ENCODE measurements around the gene ARHGAP23. TPM values are rescaled to one million over a fixed set of nuclear protein-coding genes. Genes with fewer than 3 reads are reported as not detected.
"Not testable (repeated sequence)": the region's sequence is repeated elsewhere in the genome, so short reads cannot be mapped to it uniquely, and the experiment has no call there.

The ARHGAP23 gene
- total RNA-seq, 1 experiment from 2014 or later, result 83.5 TPM

DNA sequence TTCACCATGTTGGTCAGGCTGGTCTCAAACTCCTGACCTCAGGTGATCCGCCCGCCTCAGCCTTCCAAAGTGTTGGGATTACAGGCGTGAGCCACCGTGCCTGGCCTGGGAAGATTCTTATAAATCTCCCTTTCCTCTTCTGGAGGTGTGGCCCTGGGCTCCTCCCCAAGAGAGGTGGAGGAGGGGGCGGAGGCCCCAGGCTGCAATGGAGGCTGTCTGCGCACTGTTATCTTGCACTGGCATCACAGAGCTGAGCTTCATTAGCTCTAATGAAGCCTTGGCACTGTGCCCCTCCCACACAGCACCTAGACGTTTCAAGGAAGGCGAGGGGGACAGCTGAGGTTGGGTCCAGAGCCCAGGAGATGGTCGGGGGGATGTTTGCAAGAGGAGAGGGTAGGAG is 7.5 kb downstream of the ARHGAP23 start:
- Mint-ChIP-seq H3K4me3 (ENCODE audit: unreplicated experiment) (no peak overlapping the region), H3K36me3 (ENCODE audit: insufficient read depth, unreplicated experiment) (no peaks in the 10 kb centered on the region), H3K27ac (ENCODE audit: unreplicated experiment) (no peak overlapping the region), H3K4me1 (ENCODE audit: low read depth, unreplicated experiment) (no peaks in the 10 kb centered on the region), H3K9me3 (ENCODE audit: unreplicated experiment) (no peaks in the 10 kb centered on the region), H3K27me3 (ENCODE audit: insufficient read depth, unreplicated experiment) (no peaks in the 10 kb centered on the region)
- ChIA-PET POLR2A (no interaction called here), CTCF (interaction anchor here (0.5 kb wide), 1 partner anchor 12 kb away, joined by 8 read pairs; no protein-coding TSS in a partner anchor)
- no peaks in the 10 kb centered on the region for H3K36me3 ChIP-seq (ENCODE audit: control insufficient read depth, insufficient read depth, low read length)
- TF ChIP-seq, protein P1, sequence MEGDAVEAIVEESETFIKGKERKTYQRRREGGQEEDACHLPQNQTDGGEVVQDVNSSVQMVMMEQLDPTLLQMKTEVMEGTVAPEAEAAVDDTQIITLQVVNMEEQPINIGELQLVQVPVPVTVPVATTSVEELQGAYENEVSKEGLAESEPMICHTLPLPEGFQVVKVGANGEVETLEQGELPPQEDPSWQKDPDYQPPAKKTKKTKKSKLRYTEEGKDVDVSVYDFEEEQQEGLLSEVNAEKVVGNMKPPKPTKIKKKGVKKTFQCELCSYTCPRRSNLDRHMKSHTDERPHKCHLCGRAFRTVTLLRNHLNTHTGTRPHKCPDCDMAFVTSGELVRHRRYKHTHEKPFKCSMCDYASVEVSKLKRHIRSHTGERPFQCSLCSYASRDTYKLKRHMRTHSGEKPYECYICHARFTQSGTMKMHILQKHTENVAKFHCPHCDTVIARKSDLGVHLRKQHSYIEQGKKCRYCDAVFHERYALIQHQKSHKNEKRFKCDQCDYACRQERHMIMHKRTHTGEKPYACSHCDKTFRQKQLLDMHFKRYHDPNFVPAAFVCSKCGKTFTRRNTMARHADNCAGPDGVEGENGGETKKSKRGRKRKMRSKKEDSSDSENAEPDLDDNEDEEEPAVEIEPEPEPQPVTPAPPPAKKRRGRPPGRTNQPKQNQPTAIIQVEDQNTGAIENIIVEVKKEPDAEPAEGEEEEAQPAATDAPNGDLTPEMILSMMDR (IDR thresholded peaks at IDR 0.05; ENCODE audit: insufficient read depth in 1 of 2, low read depth in 1 of 2, low read length in 1 of 2, severe bottlenecking in 1 of 2, unreplicated experiment in 1 of 2), result no peak
- no peak overlapping the region for H3K4me3 ChIP-seq (ENCODE audit: low read depth, low read length)
- H3K27me3 ChIP-seq (replicated peaks; ENCODE audit: control insufficient read depth, insufficient read depth, low read length), result no peaks in the 10 kb centered on the region
- H3K4me1 ChIP-seq, result no peaks in the 10 kb centered on the region
- intact Hi-C loops (cut with micrococcal nuclease; ENCODE audit: unreplicated experiment), result no loop called here
- no peak for DNase-seq
- no peaks in the 10 kb centered on the region for H3K9me3 ChIP-seq
- no TSS peak for BruUV-seq (replicated peaks)

DNA sequence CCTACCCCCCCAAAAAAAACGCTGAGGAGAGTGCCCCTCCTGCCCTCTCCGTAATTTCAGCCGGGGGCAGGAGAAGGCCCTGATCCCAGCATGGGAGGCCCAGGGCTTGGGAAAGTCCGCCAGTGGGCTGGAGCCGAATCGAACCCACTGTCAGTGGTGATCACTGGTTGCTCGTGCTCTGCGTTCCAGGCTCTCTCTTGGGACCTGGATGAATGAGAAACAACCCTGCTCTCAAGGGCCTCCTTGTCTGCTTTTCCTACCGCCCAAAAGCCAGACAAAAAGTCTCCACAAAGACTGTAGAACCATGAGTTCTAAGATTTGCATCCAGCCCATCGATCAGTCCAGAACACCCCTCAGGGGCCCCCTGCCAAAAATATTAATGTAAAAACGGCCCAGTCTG is 8.1 kb downstream of the ARHGAP23 start:
- ChIA-PET POLR2A (no interaction called here), CTCF (no interaction called here)
- intact Hi-C loops (cut with micrococcal nuclease; ENCODE audit: unreplicated experiment), result no loop called here
- BruUV-seq (replicated peaks), result no TSS peak
- no peaks in the 10 kb centered on the region for H3K4me1 Mint-ChIP-seq (ENCODE audit: low read depth, unreplicated experiment)
- no peaks in the 10 kb centered on the region for H3K36me3 ChIP-seq (ENCODE audit: control insufficient read depth, insufficient read depth, low read length)
- no peak overlapping the region for H3K4me3 ChIP-seq (ENCODE audit: low read depth, low read length)
- no peak for DNase-seq
- H3K4me3 Mint-ChIP-seq (ENCODE audit: unreplicated experiment), result no peak overlapping the region
- H3K9me3 ChIP-seq, result no peaks in the 10 kb centered on the region
- no peaks in the 10 kb centered on the region for H3K27me3 Mint-ChIP-seq (ENCODE audit: insufficient read depth, unreplicated experiment)
- H3K27ac Mint-ChIP-seq (ENCODE audit: unreplicated experiment), result no peak overlapping the region
- H3K36me3 Mint-ChIP-seq (ENCODE audit: insufficient read depth, unreplicated experiment), result no peaks in the 10 kb centered on the region
- no peaks in the 10 kb centered on the region for H3K9me3 Mint-ChIP-seq (ENCODE audit: unreplicated experiment)
- no peaks in the 10 kb centered on the region for H3K4me1 ChIP-seq
- TF ChIP-seq, protein P1 (IDR thresholded peaks at IDR 0.05; ENCODE audit: insufficient read depth in 1 of 2, low read depth in 1 of 2, low read length in 1 of 2, severe bottlenecking in 1 of 2, unreplicated experiment in 1 of 2), result no peak
- no peaks in the 10 kb centered on the region for H3K27me3 ChIP-seq (replicated peaks; ENCODE audit: control insufficient read depth, insufficient read depth, low read length)

DNA sequence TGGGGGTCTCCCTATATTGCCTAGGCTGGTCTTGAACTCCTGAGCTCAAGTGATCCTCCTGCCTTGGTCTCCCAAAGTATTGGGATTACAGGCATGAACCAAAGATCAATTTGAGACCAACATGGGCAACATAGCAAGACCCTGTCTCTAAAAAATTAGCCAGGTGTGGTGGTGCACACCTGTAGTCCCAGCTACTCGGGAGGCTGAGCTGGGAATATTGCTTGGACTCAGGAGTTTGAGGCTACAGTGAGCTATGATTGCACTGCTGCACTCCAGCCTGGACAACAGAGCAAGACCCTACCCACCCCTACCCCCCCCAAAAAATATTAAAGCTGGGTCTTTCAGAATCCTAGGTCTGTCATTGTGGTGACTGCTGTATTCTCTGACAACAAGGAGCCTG is 9.0 kb downstream of the ARHGAP23 start:
- DNase-seq; H3K36me3 Mint-ChIP-seq (ENCODE audit: insufficient read depth, unreplicated experiment); H3K4me3 Mint-ChIP-seq (ENCODE audit: unreplicated experiment); intact Hi-C loops (cut with micrococcal nuclease; ENCODE audit: unreplicated experiment); H3K27me3 Mint-ChIP-seq (ENCODE audit: insufficient read depth, unreplicated experiment); H3K9me3 Mint-ChIP-seq (ENCODE audit: unreplicated experiment); BruUV-seq (replicated peaks); H3K27me3 ChIP-seq (replicated peaks; ENCODE audit: control insufficient read depth, insufficient read depth, low read length); H3K36me3 ChIP-seq (ENCODE audit: control insufficient read depth, insufficient read depth, low read length); H3K27ac Mint-ChIP-seq (ENCODE audit: unreplicated experiment); POLR2A ChIA-PET; H3K4me1 Mint-ChIP-seq (ENCODE audit: low read depth, unreplicated experiment); H3K4me1 ChIP-seq; H3K4me3 ChIP-seq (ENCODE audit: low read depth, low read length); CTCF ChIA-PET; H3K9me3 ChIP-seq: not testable (repeated sequence)

DNA sequence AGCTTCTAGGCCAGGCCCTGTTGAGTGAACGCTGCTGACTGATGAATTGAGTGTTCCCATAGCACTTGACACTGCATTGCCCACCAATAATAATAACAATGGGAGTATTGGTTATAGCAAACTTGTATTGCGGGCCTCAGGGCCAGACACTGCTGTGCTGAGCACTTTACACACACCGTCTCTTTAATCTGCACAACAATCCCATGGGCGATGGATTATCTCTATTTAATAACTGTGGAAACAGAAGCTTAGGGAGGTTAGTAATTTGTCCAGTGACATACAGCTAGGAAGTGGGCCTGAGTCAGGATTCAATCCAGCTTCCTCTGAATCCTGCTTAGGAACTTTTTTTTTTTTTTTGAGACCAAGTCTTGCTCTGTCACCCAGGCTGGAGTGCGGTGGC is 11.2 kb downstream of the ARHGAP23 start:
- Mint-ChIP-seq H3K9me3 (ENCODE audit: unreplicated experiment) (no peaks in the 10 kb centered on the region), H3K27me3 (ENCODE audit: insufficient read depth, unreplicated experiment) (peaks cover 3% of the 10 kb centered on the region), H3K4me1 (ENCODE audit: low read depth, unreplicated experiment) (no peaks in the 10 kb centered on the region), H3K36me3 (ENCODE audit: insufficient read depth, unreplicated experiment) (no peaks in the 10 kb centered on the region), H3K27ac (ENCODE audit: unreplicated experiment) (no peak overlapping the region), H3K4me3 (ENCODE audit: unreplicated experiment) (no peak overlapping the region)
- no peaks in the 10 kb centered on the region for H3K9me3 ChIP-seq
- H3K4me1 ChIP-seq, result peaks cover 3% of the 10 kb centered on the region; the same call in 1 of the 2 replicates
- H3K27me3 ChIP-seq (replicated peaks; ENCODE audit: control insufficient read depth, insufficient read depth, low read length), result no peaks in the 10 kb centered on the region
- ChIA-PET POLR2A (no interaction called here), CTCF (interaction anchor here (0.5 kb wide), 1 partner anchor 124 kb away, joined by 3 read pairs; no protein-coding TSS in a partner anchor)
- H3K36me3 ChIP-seq (ENCODE audit: control insufficient read depth, insufficient read depth, low read length), result no peaks in the 10 kb centered on the region
- TF ChIP-seq, protein P1 (IDR thresholded peaks at IDR 0.05; ENCODE audit: insufficient read depth in 1 of 2, low read depth in 1 of 2, low read length in 1 of 2, severe bottlenecking in 1 of 2, unreplicated experiment in 1 of 2), result no peak
- DNase-seq, result no peak
- intact Hi-C loops (cut with micrococcal nuclease; ENCODE audit: unreplicated experiment), result no loop called here
- H3K4me3 ChIP-seq (ENCODE audit: low read depth, low read length), result no peak overlapping the region
- BruUV-seq (replicated peaks), result no TSS peak
